Coronary artery (tissue), 2 donors: ENCODE results near the gene GANAB.

ENCODE experiments used
- DNase-seq: peaks from one replicate; pipeline ENCODE4 v3.0.0-alpha.2; 2017; ENCODE audit warnings: low spot score
- H3K27ac ChIP-seq, 2 donors: fragments of 200-600 bp; sonication (generic); one replicate each; pipeline ENCODE4 v1.5.1; 2016 to 2019
- H3K4me3 ChIP-seq: fragments of 200-600 bp; sonication (generic); 2 replicates; pipeline ENCODE4 v1.5.1; 2016; ENCODE audit warnings: mild to moderate bottlenecking, moderate library complexity
- CTCF ChIP-seq: fragments of 200-600 bp; sonication (generic); IDR thresholded peaks from one replicate; pipeline ENCODE4 v1.5.1; 2019; ENCODE audit warnings: antibody characterized with exemption

Gene GANAB

GRCh38 chr11:62580959-62581715, 65.3 kb downstream of the GANAB start:
- DNase-seq, result no peak
- H3K4me3 ChIP-seq, result no peak overlapping the region
- no peak for TF ChIP-seq CTCF
- H3K27ac ChIP-seq, result no peak overlapping the region

GRCh38 chr11:62579252-62579651, 67.2 kb downstream of the GANAB start:
- no peak overlapping the region for H3K4me3 ChIP-seq
- no peak for TF ChIP-seq CTCF
- DNase-seq, result no peak
- H3K27ac ChIP-seq, result no peak overlapping the region

GRCh38 chr11:62578541-62578940, 67.9 kb downstream of the GANAB start:
- H3K27ac ChIP-seq, result peak overlapping the region in 1 of 2 donors; percentile 2
- TF ChIP-seq CTCF, result no peak
- DNase-seq, result no peak
- H3K4me3 ChIP-seq, result no peak overlapping the region

GRCh38 chr11:62577046-62577714, 69.2 kb downstream of the GANAB start:
- no peak overlapping the region for H3K4me3 ChIP-seq
- H3K27ac ChIP-seq, result peak overlapping the region in 1 of 2 donors; percentile 91
- no peak for TF ChIP-seq CTCF
- no peak for DNase-seq

GRCh38 chr11:62575837-62576236, 70.6 kb downstream of the GANAB start:
- Histone ChIP-seq H3K4me3 (peak overlapping the region; percentile 80), H3K27ac (peak overlapping the region in 1 of 2 donors; percentile 91)
- no peak for DNase-seq
- no peak for TF ChIP-seq CTCF

GRCh38 chr11:62575156-62575555, 71.3 kb downstream of the GANAB start:
- H3K27ac ChIP-seq, result peak overlapping the region; percentile 83 to 91
- no peak for DNase-seq

More at GRCh38 chr11:62575156-62575555, 71.3 kb downstream of the GANAB start:
- H3K4me3 ChIP-seq, result peak overlapping the region; percentile 80
- no peak for TF ChIP-seq CTCF
